ENCODE measurements around the gene GCN1.

GCN1 gene

GRCh38 chr12:120101182-120101581 lies 93.3 kb downstream of the GCN1 start:
- TF ChIP-seq, protein P1, sequence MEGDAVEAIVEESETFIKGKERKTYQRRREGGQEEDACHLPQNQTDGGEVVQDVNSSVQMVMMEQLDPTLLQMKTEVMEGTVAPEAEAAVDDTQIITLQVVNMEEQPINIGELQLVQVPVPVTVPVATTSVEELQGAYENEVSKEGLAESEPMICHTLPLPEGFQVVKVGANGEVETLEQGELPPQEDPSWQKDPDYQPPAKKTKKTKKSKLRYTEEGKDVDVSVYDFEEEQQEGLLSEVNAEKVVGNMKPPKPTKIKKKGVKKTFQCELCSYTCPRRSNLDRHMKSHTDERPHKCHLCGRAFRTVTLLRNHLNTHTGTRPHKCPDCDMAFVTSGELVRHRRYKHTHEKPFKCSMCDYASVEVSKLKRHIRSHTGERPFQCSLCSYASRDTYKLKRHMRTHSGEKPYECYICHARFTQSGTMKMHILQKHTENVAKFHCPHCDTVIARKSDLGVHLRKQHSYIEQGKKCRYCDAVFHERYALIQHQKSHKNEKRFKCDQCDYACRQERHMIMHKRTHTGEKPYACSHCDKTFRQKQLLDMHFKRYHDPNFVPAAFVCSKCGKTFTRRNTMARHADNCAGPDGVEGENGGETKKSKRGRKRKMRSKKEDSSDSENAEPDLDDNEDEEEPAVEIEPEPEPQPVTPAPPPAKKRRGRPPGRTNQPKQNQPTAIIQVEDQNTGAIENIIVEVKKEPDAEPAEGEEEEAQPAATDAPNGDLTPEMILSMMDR (IDR thresholded peaks at IDR 0.05; ENCODE audit: insufficient read depth, low read length, missing control alignments), result no peak
- ChIA-PET POLR2A (interaction anchor here (1.0 kb wide), 1 partner anchor 11 kb away, joined by 3 read pairs; no protein-coding TSS in a partner anchor), CTCF (no interaction called here)
- no peak overlapping the region for H3K4me3 ChIP-seq (ENCODE audit: low read depth, low read length)
- no peak for DNase-seq (ENCODE audit: low read depth, low spot score)

GRCh38 chr12:120100630-120101029 lies 93.9 kb downstream of the GCN1 start:
- H3K4me3 ChIP-seq (ENCODE audit: low read depth, low read length), result no peak overlapping the region
- TF ChIP-seq, protein P1 (IDR thresholded peaks at IDR 0.05; ENCODE audit: insufficient read depth, low read length, missing control alignments), result no peak
- CTCF ChIA-PET, result no interaction called here
- POLR2A ChIA-PET, result interaction anchor here (1.0 kb wide), 1 partner anchor 12 kb away, joined by 3 read pairs; no protein-coding TSS in a partner anchor
- DNase-seq (ENCODE audit: low read depth, low spot score), result no peak

DNA sequence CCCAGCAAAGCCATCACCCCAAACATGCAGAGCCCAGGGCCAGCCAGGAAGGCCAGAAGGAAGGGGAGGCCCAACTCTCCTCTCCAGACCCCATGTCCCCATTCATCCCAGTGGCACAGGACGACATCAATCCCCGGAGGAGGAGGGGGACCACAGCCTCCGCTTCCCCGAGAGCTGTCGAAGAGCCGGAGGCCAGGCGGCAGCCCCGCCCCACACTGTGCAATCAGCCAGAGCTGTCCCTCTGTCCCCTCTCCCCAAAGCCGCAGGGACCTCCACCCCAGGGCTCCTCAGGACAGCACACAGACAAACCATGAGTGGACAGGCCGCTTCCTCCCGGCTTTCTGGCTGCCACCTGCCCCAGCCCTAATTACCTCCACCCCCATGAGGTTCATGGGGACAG lies 94.8 kb downstream of the GCN1 start:
- H3K4me3 ChIP-seq (ENCODE audit: low read depth, low read length), result no peak overlapping the region
- POLR2A ChIA-PET, result no interaction called here
- TF ChIP-seq, protein P1 (IDR thresholded peaks at IDR 0.05; ENCODE audit: insufficient read depth, low read length, missing control alignments), result no peak
- CTCF ChIA-PET, result no interaction called here
- no peak for DNase-seq (ENCODE audit: low read depth, low spot score)

DNA sequence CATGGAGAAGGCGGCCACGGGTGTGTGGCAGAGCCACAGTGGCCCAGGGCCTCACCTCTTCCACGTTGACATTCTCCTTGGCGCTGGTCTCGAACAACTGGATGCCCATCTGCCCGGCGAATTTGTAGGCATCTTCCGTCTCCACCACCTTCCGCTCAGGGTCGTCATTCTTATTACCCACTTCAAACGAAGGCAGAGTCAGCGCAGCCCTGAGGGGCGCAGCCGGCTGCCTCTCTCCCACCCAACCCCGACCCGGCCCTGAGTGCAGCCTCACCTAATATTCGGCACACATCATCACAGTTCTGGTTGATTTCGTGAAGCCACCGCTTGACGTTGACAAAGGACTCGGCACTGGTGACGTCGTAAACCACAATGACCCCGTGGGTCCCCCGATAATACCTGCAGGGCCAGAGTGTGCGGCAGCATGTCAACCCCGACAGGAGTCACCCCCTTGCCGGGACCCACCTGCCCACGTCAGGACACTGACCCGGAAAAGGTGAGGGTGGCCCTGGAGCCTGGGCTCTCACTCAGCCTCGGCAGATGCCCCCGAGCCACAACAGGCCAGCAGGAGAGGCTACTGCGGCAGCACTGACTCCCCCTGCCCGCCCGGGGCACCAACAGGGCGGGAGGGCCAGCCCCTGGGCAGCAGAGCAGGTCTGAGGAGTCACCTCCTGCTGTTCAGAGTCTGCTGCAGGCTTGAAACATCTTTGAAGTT lies 95.6 kb downstream of the GCN1 start:
- DNase-seq (ENCODE audit: low read depth, low spot score), result no peak
- TF ChIP-seq, protein P1 (IDR thresholded peaks at IDR 0.05; ENCODE audit: insufficient read depth, low read length, missing control alignments), result no peak
- no peak overlapping the region for H3K4me3 ChIP-seq (ENCODE audit: low read depth, low read length)
- CTCF ChIA-PET, result no interaction called here
- POLR2A ChIA-PET, result no interaction called here

- ChIA-PET POLR2A (interaction anchor here (0.5 kb wide), 1 partner anchor 10 kb away, joined by 3 read pairs; no protein-coding TSS in a partner anchor), CTCF (interaction anchor here (1.7 kb wide), 1 partner anchor 10 kb away, joined by 6 read pairs; no protein-coding TSS in a partner anchor)
These were observed 97.8 kb downstream of the GCN1 start for GRCh38 chr12:120096671-120097202.

GRCh38 chr12:120095736-120096135 lies 98.8 kb downstream of the GCN1 start:
- ChIA-PET CTCF (no interaction called here), POLR2A (no interaction called here)
- no peak for DNase-seq (ENCODE audit: low read depth, low spot score)
- no peak overlapping the region for H3K4me3 ChIP-seq (ENCODE audit: low read depth, low read length)
- TF ChIP-seq, protein P1 (IDR thresholded peaks at IDR 0.05; ENCODE audit: insufficient read depth, low read length, missing control alignments), result no peak

More at GRCh38 chr12:120096671-120097202, 97.8 kb downstream of the GCN1 start:
- TF ChIP-seq, protein P1 (IDR thresholded peaks at IDR 0.05; ENCODE audit: insufficient read depth, low read length, missing control alignments), result no peak
- no peak overlapping the region for H3K4me3 ChIP-seq (ENCODE audit: low read depth, low read length)
- no peak for DNase-seq (ENCODE audit: low read depth, low spot score)
